ENCODE data around the gene TRAPPC11. TPM values are rescaled to one million over a fixed set of nuclear protein-coding genes. Genes with fewer than 3 reads are reported as not detected.
A peak's percentile ranks its signal among the peaks of the same experiment; 100 is the strongest.

The TRAPPC11 gene
- total and polyA plus RNA-seq, 9 of the 15 experiments (the other 6 are each of a cell fraction or from before 2014, with no cell fraction given): 11.6 to 49.0 (median 28.7) TPM

DNA sequence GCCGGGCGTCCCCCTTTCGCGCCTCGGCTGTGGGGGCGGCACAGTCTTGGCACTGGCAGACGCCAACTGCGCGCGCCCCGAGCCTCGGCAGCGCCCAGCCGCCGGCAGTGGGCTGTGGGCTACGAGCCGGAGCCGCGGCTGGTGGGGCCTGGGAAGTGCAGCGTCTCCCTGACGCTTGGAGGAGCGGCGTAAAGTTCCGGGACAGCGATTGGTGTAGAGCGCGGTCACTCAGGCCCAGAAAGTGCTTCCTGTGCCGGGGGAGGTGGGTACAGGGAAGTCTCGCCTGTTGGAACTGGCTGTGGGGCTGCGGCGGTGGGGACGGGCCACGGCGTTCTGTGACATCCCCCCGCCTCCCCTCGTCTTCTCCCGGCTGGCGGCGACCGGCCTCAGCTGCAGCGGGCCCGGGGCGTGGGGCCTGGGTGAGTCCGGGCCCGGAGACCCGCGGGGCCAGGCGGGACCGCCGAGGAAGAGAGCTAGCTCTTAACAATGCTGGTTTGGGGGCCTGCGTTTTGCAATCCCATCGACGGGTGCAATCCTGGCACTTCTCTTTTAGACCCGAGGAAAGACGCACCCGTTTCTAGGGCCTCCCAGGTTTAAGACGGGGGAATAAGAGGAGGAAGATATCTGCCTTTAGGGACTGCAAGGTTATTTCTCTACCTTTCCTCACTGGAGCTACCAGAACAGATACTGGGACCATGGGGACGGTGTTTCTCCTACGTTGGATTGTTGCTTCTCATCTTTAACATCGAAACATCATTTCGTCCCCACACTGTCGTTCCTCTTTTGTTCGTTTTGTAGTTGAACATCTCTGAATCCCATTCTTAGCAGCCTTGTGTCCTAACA is at the start of gene TRAPPC11, which contains the start of gene RWDD4 (continued):
- TF ChIP-seq, protein P1, sequence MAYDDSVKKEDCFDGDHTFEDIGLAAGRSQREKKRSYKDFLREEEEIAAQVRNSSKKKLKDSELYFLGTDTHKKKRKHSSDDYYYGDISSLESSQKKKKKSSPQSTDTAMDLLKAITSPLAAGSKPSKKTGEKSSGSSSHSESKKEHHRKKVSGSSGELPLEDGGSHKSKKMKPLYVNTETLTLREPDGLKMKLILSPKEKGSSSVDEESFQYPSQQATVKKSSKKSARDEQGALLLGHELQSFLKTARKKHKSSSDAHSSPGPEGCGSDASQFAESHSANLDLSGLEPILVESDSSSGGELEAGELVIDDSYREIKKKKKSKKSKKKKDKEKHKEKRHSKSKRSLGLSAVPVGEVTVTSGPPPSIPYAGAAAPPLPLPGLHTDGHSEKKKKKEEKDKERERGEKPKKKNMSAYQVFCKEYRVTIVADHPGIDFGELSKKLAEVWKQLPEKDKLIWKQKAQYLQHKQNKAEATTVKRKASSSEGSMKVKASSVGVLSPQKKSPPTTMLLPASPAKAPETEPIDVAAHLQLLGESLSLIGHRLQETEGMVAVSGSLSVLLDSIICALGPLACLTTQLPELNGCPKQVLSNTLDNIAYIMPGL (CRISPR knock-in tag; IDR thresholded peaks at IDR 0.05): 0 out of 2 replicates have a peak, but pooled peaks have one; percentile 29
- TF ChIP-seq CREM (IDR thresholded peaks at IDR 0.05; ENCODE audit: low read depth) (peak; percentile 84), MED1 (CRISPR knock-in tag; IDR thresholded peaks at IDR 0.05; ENCODE audit: borderline replicate concordance) (no peak), CCNT2 (IDR thresholded peaks at IDR 0.05; ENCODE audit: borderline replicate concordance, extremely low read depth, insufficient read length, low read depth, low read length) (peak; percentile 42), ZNF431 (CRISPR knock-in tag; IDR thresholded peaks at IDR 0.05) (no peak), BRD9 (IDR thresholded peaks at IDR 0.05; ENCODE audit: low read depth, partially characterized antibody) (no peak), ZBTB8A (IDR thresholded peaks at IDR 0.05; ENCODE audit: partially characterized antibody) (no peak), SMARCB1 (IDR thresholded peaks at IDR 0.05; ENCODE audit: insufficient read length, low read depth) (no peak), YY1 (IDR thresholded peaks at IDR 0.05; ENCODE audit: borderline replicate concordance in 1 of 3, control insufficient read depth in 1 of 3, extremely low read depth in 1 of 3, insufficient read depth in 3 of 3, insufficient read length in 1 of 3, insufficient replicate concordance in 2 of 3, low read depth in 1 of 3, low read length in 2 of 3) (no peak), GATAD2B (IDR thresholded peaks at IDR 0.05; ENCODE audit: borderline replicate concordance) (no peak), ZNF589 (CRISPR knock-in tag; IDR thresholded peaks at IDR 0.05; ENCODE audit: low read depth) (no peak), NCOA2 (IDR thresholded peaks at IDR 0.05; ENCODE audit: partially characterized antibody in 2 of 2) (no peak), CC2D1A (IDR thresholded peaks at IDR 0.05) (no peak), SIN3B (IDR thresholded peaks at IDR 0.05; ENCODE audit: low read depth) (no peak), NR2C1 (IDR thresholded peaks at IDR 0.05) (peak; percentile 95), NR2C1 (tag; IDR thresholded peaks at IDR 0.05) (peak; percentile 96), ILK (tag; IDR thresholded peaks at IDR 0.05; ENCODE audit: borderline replicate concordance, low read depth) (no peak), CREB1 (IDR thresholded peaks at IDR 0.05) (peak; percentile 71), CREB1 (CRISPR knock-in tag; IDR thresholded peaks at IDR 0.05) (peak; percentile 77), E2F5 (CRISPR knock-in tag; IDR thresholded peaks at IDR 0.05) (no peak), DACH1 (IDR thresholded peaks at IDR 0.05; ENCODE audit: partially characterized antibody) (no peak), TCF7 (IDR thresholded peaks at IDR 0.05; ENCODE audit: borderline replicate concordance) (no peak), SRSF3 (IDR thresholded peaks at IDR 0.05; ENCODE audit: insufficient read depth, low read length) (no peak), TEAD1 (CRISPR knock-in tag; IDR thresholded peaks at IDR 0.05) (0 out of 4 replicates have a peak, but pooled peaks of 1 of the 2 experiments have one; percentile 18)
- TF ChIP-seq, protein P2, sequence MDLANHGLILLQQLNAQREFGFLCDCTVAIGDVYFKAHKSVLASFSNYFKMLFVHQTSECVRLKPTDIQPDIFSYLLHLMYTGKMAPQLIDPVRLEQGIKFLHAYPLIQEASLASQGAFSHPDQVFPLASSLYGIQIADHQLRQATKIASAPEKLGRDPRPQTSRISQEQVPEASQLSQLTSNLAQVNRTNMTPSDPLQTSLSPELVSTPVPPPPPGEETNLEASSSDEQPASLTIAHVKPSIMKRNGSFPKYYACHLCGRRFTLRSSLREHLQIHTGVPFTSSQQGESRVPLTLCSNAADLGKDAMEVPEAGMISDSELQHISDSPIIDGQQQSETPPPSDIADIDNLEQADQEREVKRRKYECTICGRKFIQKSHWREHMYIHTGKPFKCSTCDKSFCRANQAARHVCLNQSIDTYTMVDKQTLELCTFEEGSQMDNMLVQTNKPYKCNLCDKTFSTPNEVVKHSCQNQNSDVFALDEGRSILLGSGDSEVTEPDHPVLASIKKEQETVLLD (IDR thresholded peaks at IDR 0.05): no peak
